Mesenchymal stem cell (in vitro differentiated cells and primary cell): ENCODE results near the gene PKLR.
A peak's percentile ranks its signal among the peaks of the same experiment; 100 is the strongest.

Experiments used
- DNase-seq: peaks from one replicate; pipeline ENCODE4 v3.0.0-alpha.2; 2013
- H2AFZ ChIP-seq: one replicate; pipeline ENCODE4 v1.6.1; 2013; ENCODE audit warnings: low read depth, mild to moderate bottlenecking, control low read depth, inconsistent platforms, low read length, moderate library complexity
- H2AK5ac ChIP-seq: 2 replicates; pipeline ENCODE4 v1.6.1; 2013; ENCODE audit warnings: low read length, moderate library complexity, mild to moderate bottlenecking, inconsistent platforms; ENCODE audit not compliant: severe bottlenecking
- H2BK120ac ChIP-seq: one replicate; pipeline ENCODE4 v1.6.1; 2013; ENCODE audit warnings: low read depth, mild to moderate bottlenecking, inconsistent platforms, low read length, moderate library complexity
- H2BK12ac ChIP-seq, 2 experiments: one replicate each; pipeline ENCODE4 v1.6.1; 2013; ENCODE audit warnings: inconsistent platforms in 2 of 2, low read length in 2 of 2, mild to moderate bottlenecking in 2 of 2, moderate library complexity in 2 of 2, control low read depth in 1 of 2
- H2BK15ac ChIP-seq: one replicate; pipeline ENCODE4 v1.6.1; 2013; ENCODE audit warnings: mild to moderate bottlenecking, low read depth, inconsistent platforms; ENCODE audit not compliant: poor library complexity, severe bottlenecking
- H2BK5ac ChIP-seq: 2 replicates; pipeline ENCODE4 v1.6.1; 2013; ENCODE audit warnings: low read depth, mild to moderate bottlenecking, low read length, control low read depth, inconsistent platforms; ENCODE audit not compliant: poor library complexity, severe bottlenecking
- H3K14ac ChIP-seq, 2 experiments: one replicate each; pipeline ENCODE4 v1.6.1; 2013; ENCODE audit warnings: inconsistent platforms in 2 of 2, low read length in 2 of 2, control low read depth in 1 of 2, mild to moderate bottlenecking in 1 of 2, moderate library complexity in 1 of 2
- H3K18ac ChIP-seq, 2 experiments: one replicate each; pipeline ENCODE4 v1.6.1; 2013; ENCODE audit warnings: inconsistent platforms in 2 of 2, low read length in 2 of 2, control low read depth in 1 of 2, low read depth in 1 of 2, mild to moderate bottlenecking in 1 of 2
- H3K23ac ChIP-seq, 2 experiments: one replicate each; pipeline ENCODE4 v1.6.1; 2013; ENCODE audit warnings: inconsistent platforms in 2 of 2, low read length in 2 of 2, mild to moderate bottlenecking in 2 of 2, moderate library complexity in 2 of 2, control low read depth in 1 of 2
- H3K27ac ChIP-seq: 2 replicates; pipeline ENCODE4 v1.5.1; 2013; ENCODE audit warnings: mild to moderate bottlenecking, moderate library complexity, low read length, control low read depth, inconsistent platforms; ENCODE audit not compliant: poor library complexity, severe bottlenecking
- H3K27me3 ChIP-seq, 2 experiments: 2 replicates each; pipeline versions ENCODE4 v1.6.1 to v1.7.0; 2013; ENCODE audit warnings: low read length in 2 of 2, mild to moderate bottlenecking in 2 of 2, moderate library complexity in 2 of 2, control low read depth in 1 of 2, inconsistent platforms in 1 of 2; ENCODE audit not compliant: control insufficient read depth in 1 of 2, insufficient read depth in 1 of 2
- H3K36me3 ChIP-seq, 2 experiments: 2 replicates each; pipeline versions ENCODE4 v1.6.1 to v1.7.0; 2013; ENCODE audit warnings: low read length in 2 of 2, control low read depth in 1 of 2, inconsistent platforms in 1 of 2, low read depth in 1 of 2, mild to moderate bottlenecking in 1 of 2; ENCODE audit not compliant: insufficient read depth in 2 of 2, control insufficient read depth in 1 of 2
- H3K4ac ChIP-seq, 2 experiments: one replicate each; pipeline ENCODE4 v1.6.1; 2013; ENCODE audit warnings: inconsistent platforms in 2 of 2, low read length in 2 of 2, mild to moderate bottlenecking in 2 of 2, moderate library complexity in 2 of 2, control low read depth in 1 of 2, low read depth in 1 of 2
- H3K4me1 ChIP-seq: 2 replicates; pipeline ENCODE4 v1.6.1; 2013; ENCODE audit warnings: low read depth, low read length, control low read depth; ENCODE audit not compliant: control insufficient read depth, insufficient read depth
- H3K4me2 ChIP-seq: 2 replicates; pipeline ENCODE4 v1.6.1; 2013; ENCODE audit warnings: low read length, mild to moderate bottlenecking, inconsistent platforms; ENCODE audit not compliant: poor library complexity, severe bottlenecking
- H3K4me3 ChIP-seq, 2 experiments: 2 replicates each; pipeline versions ENCODE4 v1.5.1 to v1.7.0; 2013; ENCODE audit warnings: low read length in 2 of 2, mild to moderate bottlenecking in 2 of 2, control low read depth in 1 of 2, low read depth in 1 of 2; ENCODE audit not compliant: insufficient read depth in 1 of 2
- H3K79me1 ChIP-seq: replicated peaks from 2 replicates; pipeline ENCODE4 v1.6.1; 2013; ENCODE audit warnings: mild to moderate bottlenecking, control low read depth, low read length, inconsistent platforms; ENCODE audit not compliant: poor library complexity, severe bottlenecking
- H3K9ac ChIP-seq: 2 replicates; pipeline ENCODE4 v1.7.0; 2013; ENCODE audit warnings: mild to moderate bottlenecking, low read length, moderate library complexity
- H3K9me3 ChIP-seq: 2 replicates; pipeline ENCODE4 v1.7.0; 2013; ENCODE audit warnings: mild to moderate bottlenecking, low read length; ENCODE audit not compliant: control insufficient read depth
- H4K8ac ChIP-seq: one replicate; pipeline ENCODE4 v1.6.1; 2013; ENCODE audit warnings: inconsistent platforms, mild to moderate bottlenecking, low read length, moderate library complexity
- H4K91ac ChIP-seq: one replicate; pipeline ENCODE4 v1.6.1; 2013; ENCODE audit warnings: mild to moderate bottlenecking, low read length, inconsistent platforms
- WGBS: methylation state at CpG from one replicate; pipeline ENCODE4 v1.1.7; 2013; ENCODE audit warnings: mixed read lengths; 5-methylcytosine and 5-hydroxymethylcytosine counted together

Gene PKLR

DNA sequence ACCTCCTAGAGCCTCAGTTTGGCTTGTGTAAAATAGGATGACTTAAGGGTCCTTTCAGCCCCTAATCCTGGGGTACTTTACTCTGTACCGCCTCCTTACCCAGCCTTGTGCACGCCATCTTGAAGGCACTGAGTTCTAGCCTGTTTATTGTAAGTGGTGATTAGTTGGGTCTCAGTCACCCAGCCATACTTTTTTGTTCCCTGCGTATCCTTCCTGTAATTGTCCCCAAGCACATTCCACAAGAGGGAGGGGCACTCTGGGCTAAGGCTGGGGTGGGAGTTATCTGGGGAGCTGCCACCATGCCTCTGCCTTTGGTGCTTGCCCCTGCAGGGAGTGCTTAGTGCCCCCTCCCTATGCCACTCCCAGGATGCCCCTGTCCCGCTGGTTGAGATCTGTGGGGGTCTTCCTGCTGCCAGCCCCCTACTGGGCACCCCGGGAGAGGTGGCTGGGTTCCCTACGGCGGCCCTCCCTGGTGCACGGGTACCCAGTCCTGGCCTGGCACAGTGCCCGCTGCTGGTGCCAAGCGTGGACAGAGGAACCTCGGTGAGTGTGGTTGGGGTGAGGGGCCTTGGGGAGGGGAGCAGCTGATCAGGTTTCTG, 8.3 kb upstream of the PKLR start:
- Histone ChIP-seq H3K27ac (peak overlapping the region; percentile 82), H3K18ac (peak overlapping the region; percentile 78 to 92), H3K4me1 (peaks cover 20% of the 10 kb centered on the region), H4K91ac (peak overlapping the region; percentile 65), H2BK120ac (peak overlapping the region; percentile 68), H3K9me3 (no peaks in the 10 kb centered on the region), H2BK15ac (peak overlapping the region; percentile 86), H3K4me2 (peak overlapping the region; percentile 94), H3K23ac (peak overlapping the region in 1 of 2 experiments; percentile 81), H3K4ac (peak overlapping the region; percentile 69 to 96), H2AK5ac (peak overlapping the region; percentile 72), H3K27me3 (no peaks in the 10 kb centered on the region), H3K4me3 (peak overlapping the region; percentile 75 to 99), H4K8ac (no peak overlapping the region), H3K36me3 (peaks cover 24 to 41% of the 10 kb centered on the region in 2 experiments), H3K9ac (peak overlapping the region; percentile 93), H2AFZ (no peak overlapping the region), H2BK5ac (no peak overlapping the region), H3K14ac (peak overlapping the region in 1 of 2 experiments; percentile 45), H3K79me1 (peaks cover 12% of the 10 kb centered on the region), H2BK12ac (peak overlapping the region in 1 of 2 experiments; percentile 85)
- 54% methylated on average over 8 of the region's 11 CpGs for WGBS
- peak; percentile 31 for DNase-seq

- H2BK12ac ChIP-seq: peak within 1 kb of the TSS in 1 of 2 experiments; percentile 85
- peak within 1 kb of the TSS; percentile 79 for H4K91ac ChIP-seq
- H3K23ac ChIP-seq: peak within 1 kb of the TSS in 1 of 2 experiments; percentile 81
- H3K4me2 ChIP-seq: peak within 1 kb of the TSS; percentile 94
- peaks cover 22% of the 10 kb centered on the region for H3K4me1 ChIP-seq
- H3K14ac ChIP-seq: peak within 1 kb of the TSS in 1 of 2 experiments; percentile 45
- WGBS: under 1% methylated on average over 49 of the region's 51 CpGs
- DNase-seq: peak; percentile 99
- H2BK15ac ChIP-seq: peak within 1 kb of the TSS; percentile 86
- peak within 1 kb of the TSS; percentile 93 for H3K9ac ChIP-seq
- no peaks in the 10 kb centered on the region for H3K9me3 ChIP-seq
- peak within 1 kb of the TSS; percentile 78 to 92 for H3K18ac ChIP-seq
- peaks cover 20 to 33% of the 10 kb centered on the region in 2 experiments for H3K36me3 ChIP-seq
- peak within 1 kb of the TSS; percentile 68 for H2BK120ac ChIP-seq
- H3K4me3 ChIP-seq: peak within 1 kb of the TSS; percentile 75 to 99
- H2AK5ac ChIP-seq: peak within 1 kb of the TSS; percentile 72
- H3K27me3 ChIP-seq: no peaks in the 10 kb centered on the region
- H3K27ac ChIP-seq: peak within 1 kb of the TSS; percentile 89
- no peak within 1 kb of the TSS for H2AFZ ChIP-seq
- no peak within 1 kb of the TSS for H2BK5ac ChIP-seq
- peak within 1 kb of the TSS; percentile 82 for H4K8ac ChIP-seq
- peak within 1 kb of the TSS; percentile 69 to 96 for H3K4ac ChIP-seq
- peaks cover 12% of the 10 kb centered on the region for H3K79me1 ChIP-seq
Observed at GRCh38 chr1:155308493-155309422, 7.5 kb upstream of the PKLR start, which contains the start of gene FDPS. TSS of gene FDPS (plus strand) at chr1:155308866. CDS start at chr1:155309790, 924 bp downstream.

- Histone ChIP-seq H2BK120ac (peak overlapping the region; percentile 1), H3K36me3 (peaks cover 10 to 21% of the 10 kb centered on the region in 2 experiments), H3K27me3 (no peaks in the 10 kb centered on the region), H3K18ac (no peak overlapping the region), H3K79me1 (peaks cover 6% of the 10 kb centered on the region), H2BK12ac (peak overlapping the region in 1 of 2 experiments; percentile 84), H3K9me3 (no peaks in the 10 kb centered on the region), H3K4me3 (no peak overlapping the region), H3K27ac (no peak overlapping the region), H2AFZ (no peak overlapping the region), H4K8ac (peak overlapping the region; percentile 37), H3K4ac (no peak overlapping the region), H3K4me2 (no peak overlapping the region), H3K4me1 (peaks cover 20% of the 10 kb centered on the region), H3K9ac (peak overlapping the region; percentile 93), H2AK5ac (peak overlapping the region; percentile 36), H2BK5ac (no peak overlapping the region), H2BK15ac (peak overlapping the region; percentile 7), H3K23ac (no peak overlapping the region), H3K14ac (no peak overlapping the region), H4K91ac (peak overlapping the region; percentile 50)
- 71% methylated on average over 6 of the region's 6 CpGs for WGBS
- DNase-seq: peak; percentile 72
Observed at GRCh38 chr1:155307247-155307740, 6.1 kb upstream of the PKLR start.
